ACHN (cell line): Measurements from ENCODE around the gene KRTAP10-4.
"Not testable (repeated sequence)": the region's sequence is repeated elsewhere in the genome, so short reads cannot be mapped to it uniquely, and the experiment has no call there.

Experiments used
- DNase-seq: peaks from one replicate; pipeline ENCODE4 v3.0.0-alpha.2; 2015
- in situ Hi-C: cut with HindIII; loops from 2 replicates; pipeline ENCODE4 v1.10.0; 2017; ENCODE audit warnings: low sequenced_read_pairs, low pct_ligation_motif_present, low pct_unique_long_range_greater_than_20kb

Gene KRTAP10-4

GRCh38 chr21:44552136-44552535 lies 21.4 kb upstream of the KRTAP10-4 start:
- in situ Hi-C loops = no loop called here
- DNase-seq = no peak

- no peak for DNase-seq
- in situ Hi-C loops = no loop called here
These were observed 20.8 kb upstream of the KRTAP10-4 start for GRCh38 chr21:44552681-44553080.

GRCh38 chr21:44555200-44555875 lies 18.2 kb upstream of the KRTAP10-4 start:
- in situ Hi-C loops = no loop called here
- DNase-seq = no peak

- no peak for DNase-seq
- in situ Hi-C loops = no loop called here
These were observed 16.6 kb upstream of the KRTAP10-4 start for GRCh38 chr21:44556879-44557278.

- in situ Hi-C loops = no loop called here
- DNase-seq = no peak
These were observed 15.8 kb upstream of the KRTAP10-4 start for GRCh38 chr21:44557491-44558328.

- in situ Hi-C loops, DNase-seq: not testable (repeated sequence)
These were observed 15.2 kb upstream of the KRTAP10-4 start for GRCh38 chr21:44558329-44558675.

- DNase-seq = no peak
- in situ Hi-C loops = no loop called here
These were observed 14.8 kb upstream of the KRTAP10-4 start, which contains the start of gene KRTAP10-3 for GRCh38 chr21:44558695-44559094. TSS of gene KRTAP10-3 (minus strand) at chr21:44558795. CDS start at chr21:44558715, 80 bp downstream.

- no peak for DNase-seq
- in situ Hi-C loops = no loop called here
These were observed 9.4 kb upstream of the KRTAP10-4 start for GRCh38 chr21:44564099-44564498.

GRCh38 chr21:44564886-44565598 lies 8.5 kb upstream of the KRTAP10-4 start:
- in situ Hi-C loops = no loop called here
- no peak for DNase-seq

- no peak for DNase-seq
- in situ Hi-C loops = no loop called here
These were observed 7.1 kb upstream of the KRTAP10-4 start for GRCh38 chr21:44566403-44566802.

GRCh38 chr21:44567481-44568171 lies 5.9 kb upstream of the KRTAP10-4 start:
- no peak for DNase-seq
- in situ Hi-C loops = no loop called here

GRCh38 chr21:44568261-44568660 lies 5.3 kb upstream of the KRTAP10-4 start:
- DNase-seq = no peak
- in situ Hi-C loops = no loop called here

- DNase-seq = no peak
- in situ Hi-C loops = no loop called here
These were observed 4.6 kb upstream of the KRTAP10-4 start for GRCh38 chr21:44568667-44569556.

- in situ Hi-C loops = no loop called here
- DNase-seq = no peak
These were observed 3.5 kb upstream of the KRTAP10-4 start for GRCh38 chr21:44569861-44570517.

- no peak for DNase-seq
- in situ Hi-C loops = no loop called here
These were observed 2.2 kb upstream of the KRTAP10-4 start for GRCh38 chr21:44571296-44571695.

- in situ Hi-C loops = no loop called here
- DNase-seq = no peak
These were observed 1.4 kb upstream of the KRTAP10-4 start for GRCh38 chr21:44571844-44572782.
